Stomach (tissue), 4 donors: ENCODE results near the gene MBD6.

Source experiments
- EP300 ChIP-seq: sonication (generic); formaldehyde crosslinking; IDR thresholded peaks from one replicate; pipeline ENCODE4 v1.6.1; 2017; ENCODE audit warnings: antibody characterized with exemption
- POLR2A ChIP-seq, 4 donors: fragments of 450-650 bp; IDR thresholded peaks; one replicate each; pipeline ENCODE4 v1.6.1; 2016; ENCODE audit warnings: antibody characterized with exemption in 4 of 4, control low read depth in 2 of 4, mild to moderate bottlenecking in 1 of 4, moderate library complexity in 1 of 4
- TF ChIP-seq, protein P1 (sequence below), 7 experiments: fragments of 450-650 bp in 4 of 7; fragments of 200-600 bp in 3 of 7; sonication (generic) in 3 of 7; IDR thresholded peaks; one replicate each; pipeline ENCODE4 v1.5.1; 2016 to 2019; ENCODE audit warnings: antibody characterized with exemption in 7 of 7, control low read depth in 2 of 7, mild to moderate bottlenecking in 1 of 7

DNA sequence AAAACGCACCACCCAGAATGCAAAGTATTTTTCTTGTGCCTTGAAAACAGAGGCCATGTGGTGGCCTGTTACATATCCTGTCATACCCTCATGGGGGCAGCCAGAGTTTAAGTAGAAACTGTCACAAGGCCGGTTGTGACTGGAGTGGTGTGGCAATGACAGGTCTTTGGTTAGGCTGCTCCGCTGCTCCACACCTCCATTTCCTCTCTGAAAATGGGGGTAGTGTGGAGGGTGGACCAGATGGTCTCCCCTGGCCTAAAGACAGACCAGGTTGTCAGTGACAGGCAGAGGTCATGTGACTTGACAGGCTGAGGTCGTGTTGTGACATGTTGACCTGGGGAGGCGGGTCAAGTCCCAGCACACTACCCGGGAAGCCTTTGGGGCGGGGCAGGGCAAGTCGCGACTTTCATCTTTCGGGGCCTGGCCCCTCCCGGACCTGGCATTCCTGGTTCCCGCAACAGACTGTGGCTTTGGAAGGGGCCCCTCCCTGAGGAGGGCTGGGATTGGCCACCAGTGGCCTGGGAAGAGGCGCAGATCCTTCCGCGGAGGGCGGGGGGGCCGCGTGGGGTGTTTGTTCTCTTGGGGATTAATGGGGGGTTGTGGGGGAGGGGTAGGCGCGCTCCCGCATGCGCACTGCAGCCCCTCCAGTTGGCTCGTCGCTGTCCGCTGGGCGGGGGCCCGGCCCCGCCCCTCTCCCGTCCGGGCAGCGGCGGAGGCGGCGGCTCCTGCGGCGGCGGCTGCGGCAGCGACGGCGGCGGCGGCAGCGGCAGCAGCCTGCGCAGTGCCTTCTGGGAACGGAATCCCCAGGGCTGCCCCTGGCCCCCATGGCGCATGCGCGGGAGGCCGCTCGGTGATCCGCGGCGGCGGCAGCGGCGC is at the start of gene MBD6:
- TF ChIP-seq POLR2A (IDR thresholded peaks at IDR 0.05) (no peak), EP300 (peak; percentile 2)
- TF ChIP-seq, protein P1, sequence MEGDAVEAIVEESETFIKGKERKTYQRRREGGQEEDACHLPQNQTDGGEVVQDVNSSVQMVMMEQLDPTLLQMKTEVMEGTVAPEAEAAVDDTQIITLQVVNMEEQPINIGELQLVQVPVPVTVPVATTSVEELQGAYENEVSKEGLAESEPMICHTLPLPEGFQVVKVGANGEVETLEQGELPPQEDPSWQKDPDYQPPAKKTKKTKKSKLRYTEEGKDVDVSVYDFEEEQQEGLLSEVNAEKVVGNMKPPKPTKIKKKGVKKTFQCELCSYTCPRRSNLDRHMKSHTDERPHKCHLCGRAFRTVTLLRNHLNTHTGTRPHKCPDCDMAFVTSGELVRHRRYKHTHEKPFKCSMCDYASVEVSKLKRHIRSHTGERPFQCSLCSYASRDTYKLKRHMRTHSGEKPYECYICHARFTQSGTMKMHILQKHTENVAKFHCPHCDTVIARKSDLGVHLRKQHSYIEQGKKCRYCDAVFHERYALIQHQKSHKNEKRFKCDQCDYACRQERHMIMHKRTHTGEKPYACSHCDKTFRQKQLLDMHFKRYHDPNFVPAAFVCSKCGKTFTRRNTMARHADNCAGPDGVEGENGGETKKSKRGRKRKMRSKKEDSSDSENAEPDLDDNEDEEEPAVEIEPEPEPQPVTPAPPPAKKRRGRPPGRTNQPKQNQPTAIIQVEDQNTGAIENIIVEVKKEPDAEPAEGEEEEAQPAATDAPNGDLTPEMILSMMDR (IDR thresholded peaks at IDR 0.05) = no peak
